GM18873 (cell line): Measurements from ENCODE around the gene BCL2L11.

Source experiments
- ATAC-seq: cut with Tn5 transposase; IDR thresholded peaks from one replicate; pipeline ENCODE4 v1.9.1; 2021; ENCODE audit warnings: mild to moderate bottlenecking, moderate library complexity, moderate number of reproducible peaks; ENCODE audit not compliant: unreplicated experiment, low FRiP score

BCL2L11 gene

GRCh38 chr2:111117598-111118480, 2.9 kb upstream of the BCL2L11 start:
- no peak for ATAC-seq

GRCh38 chr2:111118481-111118980, 2.2 kb upstream of the BCL2L11 start:
- no peak for ATAC-seq

GRCh38 chr2:111118981-111119821, 1.5 kb upstream of the BCL2L11 start:
- no peak for ATAC-seq

- no peak for ATAC-seq
These were observed 877 bp upstream of the BCL2L11 start for GRCh38 chr2:111119822-111120252.

GRCh38 chr2:111121028-111121827, 514 bp downstream of the BCL2L11 start:
- ATAC-seq = no peak

GRCh38 chr2:111121828-111122630, 1.3 kb downstream of the BCL2L11 start:
- peak; percentile 30 for ATAC-seq

- ATAC-seq = no peak
These were observed 2.1 kb downstream of the BCL2L11 start for GRCh38 chr2:111122631-111123421.

GRCh38 chr2:111123751-111124150, 3.0 kb downstream of the BCL2L11 start:
- no peak for ATAC-seq

GRCh38 chr2:111126581-111126980, 5.9 kb downstream of the BCL2L11 start:
- ATAC-seq = no peak

- ATAC-seq = no peak
These were observed 6.6 kb downstream of the BCL2L11 start for GRCh38 chr2:111127351-111127750.

GRCh38 chr2:111128096-111128495, 7.4 kb downstream of the BCL2L11 start:
- no peak for ATAC-seq

- no peak for ATAC-seq
These were observed 12.9 kb downstream of the BCL2L11 start for GRCh38 chr2:111133603-111134002.

GRCh38 chr2:111134055-111134454, 13.3 kb downstream of the BCL2L11 start:
- ATAC-seq = no peak

GRCh38 chr2:111135237-111135909, 14.7 kb downstream of the BCL2L11 start:
- ATAC-seq = no peak

- ATAC-seq = no peak
These were observed 15.2 kb downstream of the BCL2L11 start for GRCh38 chr2:111135910-111136297.

GRCh38 chr2:111138839-111139238, 18.1 kb downstream of the BCL2L11 start:
- no peak for ATAC-seq

GRCh38 chr2:111139637-111140317, 19.1 kb downstream of the BCL2L11 start:
- no peak for ATAC-seq

- no peak for ATAC-seq
These were observed 20.1 kb downstream of the BCL2L11 start for GRCh38 chr2:111140815-111141214.
